Measurements from ENCODE around the gene PLEKHM1.

GRCh38 chr17:45433159-45433535 lies 57.4 kb downstream of the PLEKHM1 start:
- TF ChIP-seq, protein P1, sequence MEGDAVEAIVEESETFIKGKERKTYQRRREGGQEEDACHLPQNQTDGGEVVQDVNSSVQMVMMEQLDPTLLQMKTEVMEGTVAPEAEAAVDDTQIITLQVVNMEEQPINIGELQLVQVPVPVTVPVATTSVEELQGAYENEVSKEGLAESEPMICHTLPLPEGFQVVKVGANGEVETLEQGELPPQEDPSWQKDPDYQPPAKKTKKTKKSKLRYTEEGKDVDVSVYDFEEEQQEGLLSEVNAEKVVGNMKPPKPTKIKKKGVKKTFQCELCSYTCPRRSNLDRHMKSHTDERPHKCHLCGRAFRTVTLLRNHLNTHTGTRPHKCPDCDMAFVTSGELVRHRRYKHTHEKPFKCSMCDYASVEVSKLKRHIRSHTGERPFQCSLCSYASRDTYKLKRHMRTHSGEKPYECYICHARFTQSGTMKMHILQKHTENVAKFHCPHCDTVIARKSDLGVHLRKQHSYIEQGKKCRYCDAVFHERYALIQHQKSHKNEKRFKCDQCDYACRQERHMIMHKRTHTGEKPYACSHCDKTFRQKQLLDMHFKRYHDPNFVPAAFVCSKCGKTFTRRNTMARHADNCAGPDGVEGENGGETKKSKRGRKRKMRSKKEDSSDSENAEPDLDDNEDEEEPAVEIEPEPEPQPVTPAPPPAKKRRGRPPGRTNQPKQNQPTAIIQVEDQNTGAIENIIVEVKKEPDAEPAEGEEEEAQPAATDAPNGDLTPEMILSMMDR (IDR thresholded peaks at IDR 0.05; ENCODE audit: low read depth, low read length), result no peak
- no peak for TF ChIP-seq POLR2A (IDR thresholded peaks at IDR 0.05; ENCODE audit: extremely low read depth, insufficient read length)
